Neuronal stem cell (in vitro differentiated cells): Measurements from ENCODE around the gene FBXW5.
A peak's percentile ranks its signal among the peaks of the same experiment; 100 is the strongest.

ENCODE experiments used
- DNase-seq: peaks from one replicate; pipeline ENCODE4 v3.0.0-alpha.2; 2013; ENCODE audit warnings: low spot score
- H2AFZ ChIP-seq: one replicate; pipeline ENCODE4 v1.6.1; 2013; ENCODE audit warnings: mild to moderate bottlenecking, low read length, inconsistent platforms
- H2AK5ac ChIP-seq: 2 replicates; pipeline ENCODE4 v1.6.1; 2013; ENCODE audit warnings: low read depth, mild to moderate bottlenecking, inconsistent platforms, low read length, moderate library complexity, mixed read lengths
- H2BK120ac ChIP-seq: 2 replicates; pipeline ENCODE4 v1.6.1; 2013; ENCODE audit warnings: low read depth, mild to moderate bottlenecking, inconsistent platforms, low read length, moderate library complexity, mixed read lengths
- H2BK12ac ChIP-seq: one replicate; pipeline ENCODE4 v1.6.1; 2013; ENCODE audit warnings: low read length, inconsistent platforms
- H2BK15ac ChIP-seq: 2 replicates; pipeline ENCODE4 v1.6.1; 2013; ENCODE audit warnings: mild to moderate bottlenecking, low read length, inconsistent platforms, mixed read lengths
- H2BK5ac ChIP-seq: one replicate; pipeline ENCODE4 v1.6.1; 2013; ENCODE audit warnings: inconsistent platforms, mild to moderate bottlenecking, low read length, moderate library complexity
- H3K14ac ChIP-seq: one replicate; pipeline ENCODE4 v1.6.1; 2013; ENCODE audit warnings: low read length, inconsistent platforms
- H3K18ac ChIP-seq: 2 replicates; pipeline ENCODE4 v1.6.1; 2013; ENCODE audit warnings: low read length, inconsistent platforms
- H3K23ac ChIP-seq: 2 replicates; pipeline ENCODE4 v1.6.1; 2013; ENCODE audit warnings: low read depth, mild to moderate bottlenecking, mixed read lengths, low read length, inconsistent platforms; ENCODE audit not compliant: poor library complexity
- H3K27ac ChIP-seq: replicated peaks from 3 replicates; pipeline ENCODE4 v1.5.1; 2013; ENCODE audit warnings: low read length, inconsistent platforms
- H3K27me3 ChIP-seq, 3 experiments: 2 replicates each; pipeline ENCODE4 v1.6.1; 2013; ENCODE audit warnings: low read length in 3 of 3, mild to moderate bottlenecking in 2 of 3, inconsistent platforms in 1 of 3, low read depth in 1 of 3, mixed read lengths in 1 of 3, moderate library complexity in 1 of 3; ENCODE audit not compliant: control insufficient read depth in 3 of 3, insufficient read depth in 3 of 3
- H3K36me3 ChIP-seq, 2 donors: replicated peaks in 1 of 2; 2 replicates each; pipeline ENCODE4 v1.6.1; 2013; ENCODE audit warnings: low read length in 2 of 2; ENCODE audit not compliant: control insufficient read depth in 2 of 2, insufficient read depth in 2 of 2
- H3K4ac ChIP-seq: 2 replicates; pipeline ENCODE4 v1.6.1; 2013; ENCODE audit warnings: inconsistent platforms, mild to moderate bottlenecking, low read length, moderate library complexity
- H3K4me1 ChIP-seq, 2 donors: 1 replicate in 1 of 2; 2 replicates in 1 of 2; pipeline ENCODE4 v1.6.1; 2013; ENCODE audit warnings: low read length in 2 of 2, low read depth in 1 of 2; ENCODE audit not compliant: control insufficient read depth in 2 of 2, insufficient read depth in 1 of 2
- H3K4me2 ChIP-seq: one replicate; pipeline ENCODE4 v1.6.1; 2013; ENCODE audit warnings: mild to moderate bottlenecking, low read length, inconsistent platforms; ENCODE audit not compliant: insufficient read depth, poor library complexity, severe bottlenecking
- H3K4me3 ChIP-seq, 2 donors: 2 replicates each; pipeline ENCODE4 v1.5.1; 2013; ENCODE audit warnings: low read length in 2 of 2, mild to moderate bottlenecking in 2 of 2, inconsistent platforms in 1 of 2, moderate library complexity in 1 of 2
- H3K79me1 ChIP-seq: one replicate; pipeline ENCODE4 v1.6.1; 2013; ENCODE audit warnings: low read depth, mild to moderate bottlenecking, inconsistent platforms, low read length, moderate library complexity
- H3K9ac ChIP-seq: one replicate; pipeline ENCODE4 v1.6.1; 2013; ENCODE audit warnings: mild to moderate bottlenecking, low read depth, low read length, inconsistent platforms; ENCODE audit not compliant: poor library complexity
- H3K9me3 ChIP-seq, 2 donors: replicated peaks in 1 of 2; 2 replicates each; pipeline versions ENCODE3 to v1.6.1; 2013; ENCODE audit warnings: low read length in 2 of 2, mild to moderate bottlenecking in 2 of 2, inconsistent platforms in 1 of 2, low read depth in 1 of 2, mixed read lengths in 1 of 2, moderate library complexity in 1 of 2; ENCODE audit not compliant: control insufficient read depth in 2 of 2, insufficient read depth in 1 of 2
- H4K8ac ChIP-seq: one replicate; pipeline ENCODE4 v1.6.1; 2013; ENCODE audit warnings: low read depth, mild to moderate bottlenecking, inconsistent platforms, low read length, moderate library complexity
- H4K91ac ChIP-seq: one replicate; pipeline ENCODE4 v1.6.1; 2013; ENCODE audit warnings: low read length, low read depth, mild to moderate bottlenecking, inconsistent platforms; ENCODE audit not compliant: poor library complexity
- WGBS, 2 donors: extraction: QIAGEN DNeasy Blood & Tissue Kit; methylation state at CpG; one replicate each; pipeline ENCODE4 v1.1.7; 2013; ENCODE audit warnings: missing lambda C conversion rate in 2 of 2, mixed read lengths in 1 of 2; ENCODE audit not compliant: insufficient read length in 2 of 2, insufficient replicate concordance in 1 of 2; ENCODE audit errors: extremely low coverage in 2 of 2; 5-methylcytosine and 5-hydroxymethylcytosine counted together

Gene FBXW5

DNA sequence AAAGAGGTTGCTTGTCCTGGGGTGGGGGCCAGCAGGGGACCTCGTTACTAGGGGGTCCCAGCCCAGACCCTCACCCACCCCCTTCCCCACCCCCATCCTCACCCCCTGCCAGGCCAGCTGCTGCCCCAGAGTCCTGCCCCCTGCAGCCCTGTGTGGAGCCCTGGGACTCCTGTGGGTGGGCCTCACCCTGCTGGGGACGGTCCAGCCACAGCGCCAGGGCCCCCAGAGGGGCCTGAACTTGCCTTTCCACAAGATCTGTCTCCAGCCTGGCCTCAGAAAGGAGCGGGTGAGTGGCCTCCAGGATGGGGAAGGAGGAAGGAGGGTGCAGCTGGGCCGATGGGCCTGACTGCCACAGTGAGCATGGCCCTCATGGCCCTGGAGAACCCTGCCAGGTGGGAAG lies 25.2 kb upstream of the FBXW5 start:
- Histone ChIP-seq H4K8ac (no peak overlapping the region), H3K4ac (no peak overlapping the region), H3K79me1 (no peaks in the 10 kb centered on the region), H3K27me3 (peaks cover 0 to 33% (median 0%) of the 10 kb centered on the region in 3 experiments), H2BK5ac (peak overlapping the region; percentile 53), H3K9ac (no peak overlapping the region), H3K4me3 (no peak overlapping the region), H3K23ac (peak overlapping the region; percentile 73), H4K91ac (peak overlapping the region; percentile 9), H3K36me3 (no peaks in the 10 kb centered on the region), H2AK5ac (peak overlapping the region; percentile 99), H3K18ac (peak overlapping the region; percentile 52), H3K27ac (no peak overlapping the region), H3K4me1 (peaks cover 4 to 6% of the 10 kb centered on the region in 2 donors), H3K4me2 (no peak overlapping the region), H3K9me3 (no peaks in the 10 kb centered on the region), H3K14ac (no peak overlapping the region), H2BK15ac (peak overlapping the region; percentile 49), H2BK12ac (no peak overlapping the region), H2AFZ (no peak overlapping the region), H2BK120ac (no peak overlapping the region)
- WGBS, 2 donors, result no CpG with 5 or more reads among the region's 5 CpGs
- DNase-seq, result no peak

DNA sequence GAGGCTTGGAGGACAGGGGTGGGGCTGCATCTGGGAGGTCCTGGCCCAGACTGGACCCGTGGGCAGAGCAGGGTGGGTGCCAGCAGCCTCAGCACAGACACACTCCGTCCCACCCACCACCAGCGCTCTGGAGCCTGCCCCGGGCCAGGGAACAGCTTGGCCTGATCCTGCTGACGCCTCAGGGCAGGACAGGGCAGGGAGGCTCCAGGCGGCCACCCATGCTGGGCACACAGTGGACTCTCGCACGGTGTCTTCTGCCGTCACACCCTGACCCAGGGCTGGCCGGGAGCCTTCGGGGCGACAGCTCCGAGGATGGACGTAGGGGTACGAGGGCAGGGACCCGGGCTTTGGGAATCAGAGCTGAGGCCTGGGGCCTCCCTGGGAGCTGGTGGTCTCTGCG lies 24.6 kb upstream of the FBXW5 start:
- H3K9me3 ChIP-seq, result no peaks in the 10 kb centered on the region
- H2BK5ac ChIP-seq, result peak overlapping the region; percentile 75
- H4K8ac ChIP-seq, result no peak overlapping the region
- no peak overlapping the region for H3K23ac ChIP-seq
- no peak overlapping the region for H3K4me3 ChIP-seq
- no peak overlapping the region for H3K4me2 ChIP-seq
- H2BK15ac ChIP-seq, result no peak overlapping the region
- peak overlapping the region; percentile 76 for H3K18ac ChIP-seq
- no peaks in the 10 kb centered on the region for H3K36me3 ChIP-seq
- no CpG with 5 or more reads among the region's 17 CpGs for WGBS, 2 donors
- H3K14ac ChIP-seq, result peak overlapping the region; percentile 89
- peaks cover 4 to 10% of the 10 kb centered on the region in 2 donors for H3K4me1 ChIP-seq
- H3K27ac ChIP-seq, result no peak overlapping the region
- no peak overlapping the region for H4K91ac ChIP-seq
- H2AK5ac ChIP-seq, result peak overlapping the region; percentile 94
- H3K27me3 ChIP-seq, result peaks cover 0 to 32% (median 0%) of the 10 kb centered on the region in 3 experiments
- no peak overlapping the region for H2BK120ac ChIP-seq
- peak overlapping the region; percentile 11 for H3K4ac ChIP-seq
- no peaks in the 10 kb centered on the region for H3K79me1 ChIP-seq
- H3K9ac ChIP-seq, result peak overlapping the region; percentile 30
- H2BK12ac ChIP-seq, result peak overlapping the region; percentile 84
- no peak for DNase-seq
- no peak overlapping the region for H2AFZ ChIP-seq

DNA sequence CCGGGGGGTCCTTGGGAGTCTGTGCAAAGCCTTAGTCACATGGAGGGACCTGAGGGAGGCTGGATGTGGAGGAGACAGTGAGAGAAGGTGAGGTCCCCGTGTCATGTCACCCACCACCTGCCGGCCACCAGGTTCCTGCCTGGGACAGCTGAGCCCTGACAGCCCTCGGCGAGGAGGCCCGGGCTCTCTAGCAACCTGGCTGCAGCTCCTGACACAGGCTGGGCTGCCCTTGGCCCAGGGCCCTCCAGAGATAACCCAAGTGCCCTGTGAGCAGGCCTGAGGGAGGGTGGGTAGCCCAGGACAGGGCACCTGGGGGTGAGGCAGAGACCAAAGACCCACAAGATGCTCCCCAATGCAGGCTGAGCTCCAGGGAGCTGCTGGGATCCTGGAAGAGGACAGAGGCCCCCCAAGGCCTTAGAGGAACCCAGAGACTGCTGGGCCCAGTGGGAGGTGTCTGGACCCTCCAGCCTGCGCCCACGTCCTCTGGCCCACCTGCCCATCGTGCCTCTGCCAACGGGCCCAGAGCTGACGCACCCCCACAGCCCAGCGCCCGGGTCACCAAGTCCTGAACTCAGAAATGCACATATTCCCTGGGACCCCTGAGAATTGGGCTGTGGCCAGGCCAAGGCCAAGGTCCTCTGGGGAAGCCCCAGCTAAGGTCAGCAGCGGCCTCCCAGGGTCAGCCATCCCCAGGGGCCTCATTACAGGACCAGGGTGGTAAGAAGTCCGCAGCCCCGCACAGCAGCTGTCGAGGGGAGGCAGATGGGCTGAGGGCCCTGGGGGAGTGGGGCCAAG lies 24.0 kb upstream of the FBXW5 start:
- Histone ChIP-seq H4K8ac (peak overlapping the region; percentile 43), H3K27me3 (peaks cover 0 to 27% (median 0%) of the 10 kb centered on the region in 3 experiments), H3K23ac (peak overlapping the region; percentile 55), H3K4ac (peak overlapping the region; percentile 11), H4K91ac (no peak overlapping the region), H2AK5ac (peak overlapping the region; percentile 94), H3K79me1 (no peaks in the 10 kb centered on the region), H3K9ac (peak overlapping the region; percentile 30), H3K18ac (peak overlapping the region; percentile 76), H3K14ac (peak overlapping the region; percentile 89), H2BK15ac (peak overlapping the region; percentile 85), H2AFZ (no peak overlapping the region), H2BK5ac (peak overlapping the region; percentile 75), H3K4me3 (no peak overlapping the region), H2BK120ac (no peak overlapping the region), H3K36me3 (no peaks in the 10 kb centered on the region), H3K27ac (no peak overlapping the region), H3K4me2 (no peak overlapping the region), H3K9me3 (no peaks in the 10 kb centered on the region), H2BK12ac (peak overlapping the region; percentile 84), H3K4me1 (peaks cover 4 to 13% of the 10 kb centered on the region in 2 donors)
- WGBS, 2 donors, result no CpG with 5 or more reads among the region's 17 CpGs
- DNase-seq, result no peak

DNA sequence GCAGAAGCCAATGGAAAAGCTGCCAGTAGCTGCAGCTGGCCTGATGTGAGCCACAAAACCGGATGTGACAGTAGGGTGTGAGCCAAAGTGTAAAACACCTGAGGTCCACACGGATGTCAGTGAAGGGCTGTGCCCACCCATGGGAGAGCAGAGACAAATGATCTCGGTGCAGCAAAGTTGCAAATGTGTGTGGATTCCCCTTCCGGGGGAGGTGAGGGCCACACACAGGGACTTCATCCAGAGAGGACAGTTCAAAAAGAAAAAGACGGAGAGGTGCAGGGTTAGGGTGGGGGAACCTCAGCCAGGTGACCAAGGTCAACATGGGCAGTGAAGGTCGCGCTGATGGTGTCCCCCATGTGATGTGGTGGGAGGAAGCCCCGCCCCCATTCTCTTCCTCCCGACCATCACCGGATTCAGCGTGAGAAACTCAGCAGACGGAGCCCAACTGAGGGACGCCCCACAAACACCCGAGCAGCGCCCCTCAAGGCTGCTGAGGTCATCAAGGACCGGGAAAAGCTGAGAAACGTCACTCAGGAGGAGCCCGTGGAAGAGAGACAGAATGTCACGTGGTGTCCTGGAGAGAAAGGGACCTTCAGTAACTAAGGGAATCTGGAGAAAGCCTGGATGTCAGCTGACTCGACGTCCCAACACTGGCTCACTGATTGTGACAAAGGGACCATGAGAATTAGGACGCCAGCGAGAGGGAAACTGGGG lies 21.4 kb upstream of the FBXW5 start:
- no peak overlapping the region for H4K91ac ChIP-seq
- WGBS, 2 donors, result no CpG with 5 or more reads among the region's 23 CpGs
- no peaks in the 10 kb centered on the region for H3K79me1 ChIP-seq
- DNase-seq, result no peak
- no peak overlapping the region for H2BK5ac ChIP-seq
- H2AFZ ChIP-seq, result peak overlapping the region; percentile 57
- no peak overlapping the region for H2BK12ac ChIP-seq
- H3K4ac ChIP-seq, result no peak overlapping the region
- peaks cover 8 to 15% of the 10 kb centered on the region in 2 donors for H3K4me1 ChIP-seq
- peak overlapping the region; percentile 28 for H3K4me2 ChIP-seq
- no peak overlapping the region for H4K8ac ChIP-seq
- H3K36me3 ChIP-seq, result no peaks in the 10 kb centered on the region
- H3K27me3 ChIP-seq, result peaks cover 0 to 18% (median 0%) of the 10 kb centered on the region in 3 experiments
- no peak overlapping the region for H3K27ac ChIP-seq
- H2BK120ac ChIP-seq, result no peak overlapping the region
- H3K9ac ChIP-seq, result no peak overlapping the region
- H2BK15ac ChIP-seq, result no peak overlapping the region
- peaks cover 0 to 1% of the 10 kb centered on the region in 2 donors for H3K9me3 ChIP-seq
- no peak overlapping the region for H3K4me3 ChIP-seq
- H3K14ac ChIP-seq, result peak overlapping the region; percentile 5
- H3K23ac ChIP-seq, result no peak overlapping the region
- H3K18ac ChIP-seq, result peak overlapping the region; percentile 50
- peak overlapping the region; percentile 5 for H2AK5ac ChIP-seq
